ENCODE data around the gene GBF1.

Gene GBF1

GRCh38 chr10:102382871-102383270 lies 137.5 kb downstream of the GBF1 start:
- DNase-seq (ENCODE audit: low spot score): no peak
- TF ChIP-seq CTCF (IDR thresholded peaks at IDR 0.05; ENCODE audit: extremely low read depth, missing control alignments): no peak

- TF ChIP-seq CTCF (IDR thresholded peaks at IDR 0.05; ENCODE audit: extremely low read depth, missing control alignments): no peak
- no peak for DNase-seq (ENCODE audit: low spot score)
These were observed 138.7 kb downstream of the GBF1 start for GRCh38 chr10:102384053-102384452.

- no peak for TF ChIP-seq CTCF (IDR thresholded peaks at IDR 0.05; ENCODE audit: extremely low read depth, missing control alignments)
- no peak for DNase-seq (ENCODE audit: low spot score)
These were observed 139.5 kb downstream of the GBF1 start for GRCh38 chr10:102384606-102385429.

DNA sequence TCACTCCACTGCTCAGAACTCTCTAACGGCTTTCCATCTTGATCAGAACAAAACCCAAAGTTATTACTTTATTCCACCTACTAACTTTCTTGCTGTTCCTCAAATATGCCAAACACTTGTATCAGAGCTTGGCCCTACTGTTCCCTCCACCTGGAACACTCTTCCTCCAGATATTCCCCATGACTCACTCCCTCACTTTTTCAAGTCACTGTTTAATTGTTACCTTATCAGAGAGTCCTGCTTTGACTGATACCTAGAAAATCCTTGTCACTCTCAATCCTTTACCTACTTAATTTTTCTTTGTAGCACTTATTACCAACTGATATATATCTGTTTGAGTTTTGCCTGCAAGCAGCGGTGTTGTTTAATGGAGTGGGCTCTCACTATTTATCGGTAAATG lies 144.6 kb downstream of the GBF1 start:
- no peak for DNase-seq (ENCODE audit: low spot score)
- no peak for TF ChIP-seq CTCF (IDR thresholded peaks at IDR 0.05; ENCODE audit: extremely low read depth, missing control alignments)

DNA sequence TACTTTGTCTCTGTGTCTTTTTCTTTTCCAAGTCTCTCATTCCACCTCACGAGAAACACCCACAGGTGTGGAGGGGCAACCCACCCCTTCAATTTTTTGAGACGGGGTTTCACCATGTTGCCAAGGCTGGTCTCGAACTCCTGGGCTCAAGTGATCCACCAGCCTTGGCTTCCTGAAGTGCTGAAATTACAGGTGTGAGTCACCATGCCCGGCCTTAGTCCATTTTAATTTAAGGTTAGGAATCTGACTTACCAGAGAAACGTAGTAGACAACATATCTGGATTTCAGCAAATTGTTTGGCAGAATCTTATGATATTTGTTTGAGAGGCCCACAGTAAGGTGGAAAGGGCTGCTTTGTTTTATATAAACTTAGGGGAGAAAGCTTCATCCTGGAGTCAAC lies 147.0 kb downstream of the GBF1 start:
- TF ChIP-seq CTCF (IDR thresholded peaks at IDR 0.05; ENCODE audit: extremely low read depth, missing control alignments): no peak
- no peak for DNase-seq (ENCODE audit: low spot score)

DNA sequence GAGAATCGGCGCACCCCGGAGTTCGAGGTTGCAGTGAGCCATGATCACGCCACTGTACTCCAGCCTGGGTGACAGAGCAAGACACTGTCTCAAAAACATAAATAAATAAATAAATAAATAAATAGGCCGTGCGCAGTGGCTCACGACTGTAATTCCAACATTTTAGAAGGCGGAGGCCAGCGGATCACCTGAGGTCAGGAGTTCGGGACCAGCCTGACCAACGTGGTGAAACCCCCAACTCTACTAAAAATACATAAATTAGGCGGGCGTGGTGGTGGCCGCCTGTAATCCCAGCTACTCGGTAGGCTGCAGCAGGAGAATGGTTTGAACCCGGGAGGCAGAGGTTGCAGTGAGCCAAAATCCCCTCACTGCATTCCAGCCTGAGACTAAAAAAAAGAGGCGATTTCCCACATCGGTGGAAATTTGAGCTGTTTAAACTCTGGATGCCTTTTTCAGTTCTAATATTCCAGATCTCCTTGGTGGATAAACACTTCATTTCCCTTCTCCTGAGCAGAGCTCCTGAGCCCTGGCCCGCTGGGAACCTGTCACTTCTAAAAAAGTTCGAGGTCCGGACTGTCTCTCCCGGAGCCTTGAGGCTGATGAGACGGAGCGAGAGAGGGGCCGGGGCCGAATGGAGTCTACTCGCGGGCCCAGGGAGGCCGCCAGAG lies 148.2 kb downstream of the GBF1 start:
- peak; percentile 64 for TF ChIP-seq CTCF (IDR thresholded peaks at IDR 0.05; ENCODE audit: extremely low read depth, missing control alignments)
- DNase-seq (ENCODE audit: low spot score): no peak

DNA sequence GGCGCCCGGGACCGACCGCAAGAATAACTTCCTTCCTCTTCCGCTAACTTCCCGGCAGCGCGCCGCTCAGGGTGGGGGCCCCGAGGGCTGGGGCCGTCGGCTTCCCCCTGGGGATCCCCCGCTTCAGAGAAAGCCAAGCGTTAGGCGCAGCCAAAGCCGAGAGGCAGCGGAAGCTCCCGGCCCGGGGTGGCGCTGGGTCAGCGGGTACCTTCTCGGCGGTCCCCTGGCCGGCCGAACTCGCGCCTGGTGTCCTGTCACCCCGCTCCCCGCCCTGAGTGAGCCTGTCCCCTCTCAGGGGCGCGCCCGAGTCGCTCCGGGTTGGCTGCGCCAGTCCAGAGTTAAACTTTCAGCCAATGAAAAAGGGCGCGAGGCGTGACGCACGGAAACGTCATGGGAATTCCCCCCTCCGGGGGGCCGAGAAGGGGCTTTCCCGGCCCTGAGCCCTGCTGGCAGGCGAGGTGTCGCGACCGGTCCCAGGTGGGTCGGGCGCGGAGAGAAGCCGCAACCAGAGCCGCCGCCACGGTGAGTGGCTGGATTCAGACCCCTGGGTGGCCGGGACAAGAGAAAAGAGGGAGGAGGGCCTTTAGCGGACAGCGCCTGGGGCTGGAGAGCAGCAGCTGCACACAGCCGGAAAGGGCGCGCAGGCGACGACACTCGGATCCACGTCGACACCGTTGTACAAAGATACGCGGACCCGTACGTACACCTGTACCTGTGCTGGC lies 148.9 kb downstream of the GBF1 start:
- TF ChIP-seq CTCF (IDR thresholded peaks at IDR 0.05; ENCODE audit: extremely low read depth, missing control alignments): no peak

More for the DNA sequence above, 148.9 kb downstream of the GBF1 start:
- DNase-seq (ENCODE audit: low spot score): peak; percentile 98
